ENCODE measurements around the gene KDM5B. TPM values are rescaled to one million over a fixed set of nuclear protein-coding genes. Genes with fewer than 3 reads are reported as not detected.

Gene KDM5B
- total and polyA plus RNA-seq, 2 experiments from 2014 or later, result 175 to 202 TPM

DNA sequence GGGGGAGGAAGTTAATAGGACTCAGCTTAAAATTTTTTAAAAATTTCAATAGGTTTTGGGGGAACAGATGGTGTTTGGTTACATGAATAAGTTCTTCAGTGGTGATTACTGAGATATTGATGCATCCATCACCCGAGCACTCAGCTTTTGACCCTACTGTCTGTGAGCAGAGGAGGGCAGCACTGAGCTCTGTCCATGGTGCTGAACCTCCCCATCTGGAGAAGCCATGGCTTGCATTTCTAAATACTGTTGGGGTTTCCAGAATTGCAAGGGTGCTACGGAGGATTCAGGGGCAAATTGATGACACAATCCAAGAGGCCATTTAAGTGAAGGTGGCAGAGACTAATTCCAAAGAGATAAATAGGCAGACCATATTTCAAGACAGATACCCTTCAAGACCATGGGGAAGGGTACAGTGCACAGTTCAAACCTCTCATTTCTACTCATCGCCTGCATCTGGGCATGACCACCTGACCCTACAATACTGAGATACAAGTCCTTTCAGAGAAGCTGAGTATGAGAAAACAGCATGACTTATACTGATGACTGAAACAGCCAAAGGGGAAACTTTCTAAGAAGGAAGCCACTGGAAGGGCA, 115.2 kb downstream of the KDM5B start:
- Histone ChIP-seq H3K27ac (ENCODE audit: low read depth) (no peak overlapping the region), H3K79me2 (replicated peaks; ENCODE audit: insufficient read depth) (no peaks in the 10 kb centered on the region), H3K36me3 (ENCODE audit: insufficient read depth) (no peaks in the 10 kb centered on the region), H3K4me1 (ENCODE audit: insufficient read depth) (0 out of 2 replicates have a peak, but pooled peaks cover 4% of the 10 kb centered on the region), H3K4me3 (no peak overlapping the region), H3K9me2 (ENCODE audit: insufficient read depth) (no peaks in the 10 kb centered on the region), H2AFZ (no peak overlapping the region), H4K20me1 (replicated peaks; ENCODE audit: insufficient read depth) (peaks cover 26% of the 10 kb centered on the region; the same call in 1 of the 2 replicates), H3K27me3 (ENCODE audit: insufficient read depth) (no peaks in the 10 kb centered on the region), H3K4me2 (no peak overlapping the region), H3F3A (replicated peaks; ENCODE audit: low read depth) (no peaks in the 10 kb centered on the region)
- TF ChIP-seq, protein P1, sequence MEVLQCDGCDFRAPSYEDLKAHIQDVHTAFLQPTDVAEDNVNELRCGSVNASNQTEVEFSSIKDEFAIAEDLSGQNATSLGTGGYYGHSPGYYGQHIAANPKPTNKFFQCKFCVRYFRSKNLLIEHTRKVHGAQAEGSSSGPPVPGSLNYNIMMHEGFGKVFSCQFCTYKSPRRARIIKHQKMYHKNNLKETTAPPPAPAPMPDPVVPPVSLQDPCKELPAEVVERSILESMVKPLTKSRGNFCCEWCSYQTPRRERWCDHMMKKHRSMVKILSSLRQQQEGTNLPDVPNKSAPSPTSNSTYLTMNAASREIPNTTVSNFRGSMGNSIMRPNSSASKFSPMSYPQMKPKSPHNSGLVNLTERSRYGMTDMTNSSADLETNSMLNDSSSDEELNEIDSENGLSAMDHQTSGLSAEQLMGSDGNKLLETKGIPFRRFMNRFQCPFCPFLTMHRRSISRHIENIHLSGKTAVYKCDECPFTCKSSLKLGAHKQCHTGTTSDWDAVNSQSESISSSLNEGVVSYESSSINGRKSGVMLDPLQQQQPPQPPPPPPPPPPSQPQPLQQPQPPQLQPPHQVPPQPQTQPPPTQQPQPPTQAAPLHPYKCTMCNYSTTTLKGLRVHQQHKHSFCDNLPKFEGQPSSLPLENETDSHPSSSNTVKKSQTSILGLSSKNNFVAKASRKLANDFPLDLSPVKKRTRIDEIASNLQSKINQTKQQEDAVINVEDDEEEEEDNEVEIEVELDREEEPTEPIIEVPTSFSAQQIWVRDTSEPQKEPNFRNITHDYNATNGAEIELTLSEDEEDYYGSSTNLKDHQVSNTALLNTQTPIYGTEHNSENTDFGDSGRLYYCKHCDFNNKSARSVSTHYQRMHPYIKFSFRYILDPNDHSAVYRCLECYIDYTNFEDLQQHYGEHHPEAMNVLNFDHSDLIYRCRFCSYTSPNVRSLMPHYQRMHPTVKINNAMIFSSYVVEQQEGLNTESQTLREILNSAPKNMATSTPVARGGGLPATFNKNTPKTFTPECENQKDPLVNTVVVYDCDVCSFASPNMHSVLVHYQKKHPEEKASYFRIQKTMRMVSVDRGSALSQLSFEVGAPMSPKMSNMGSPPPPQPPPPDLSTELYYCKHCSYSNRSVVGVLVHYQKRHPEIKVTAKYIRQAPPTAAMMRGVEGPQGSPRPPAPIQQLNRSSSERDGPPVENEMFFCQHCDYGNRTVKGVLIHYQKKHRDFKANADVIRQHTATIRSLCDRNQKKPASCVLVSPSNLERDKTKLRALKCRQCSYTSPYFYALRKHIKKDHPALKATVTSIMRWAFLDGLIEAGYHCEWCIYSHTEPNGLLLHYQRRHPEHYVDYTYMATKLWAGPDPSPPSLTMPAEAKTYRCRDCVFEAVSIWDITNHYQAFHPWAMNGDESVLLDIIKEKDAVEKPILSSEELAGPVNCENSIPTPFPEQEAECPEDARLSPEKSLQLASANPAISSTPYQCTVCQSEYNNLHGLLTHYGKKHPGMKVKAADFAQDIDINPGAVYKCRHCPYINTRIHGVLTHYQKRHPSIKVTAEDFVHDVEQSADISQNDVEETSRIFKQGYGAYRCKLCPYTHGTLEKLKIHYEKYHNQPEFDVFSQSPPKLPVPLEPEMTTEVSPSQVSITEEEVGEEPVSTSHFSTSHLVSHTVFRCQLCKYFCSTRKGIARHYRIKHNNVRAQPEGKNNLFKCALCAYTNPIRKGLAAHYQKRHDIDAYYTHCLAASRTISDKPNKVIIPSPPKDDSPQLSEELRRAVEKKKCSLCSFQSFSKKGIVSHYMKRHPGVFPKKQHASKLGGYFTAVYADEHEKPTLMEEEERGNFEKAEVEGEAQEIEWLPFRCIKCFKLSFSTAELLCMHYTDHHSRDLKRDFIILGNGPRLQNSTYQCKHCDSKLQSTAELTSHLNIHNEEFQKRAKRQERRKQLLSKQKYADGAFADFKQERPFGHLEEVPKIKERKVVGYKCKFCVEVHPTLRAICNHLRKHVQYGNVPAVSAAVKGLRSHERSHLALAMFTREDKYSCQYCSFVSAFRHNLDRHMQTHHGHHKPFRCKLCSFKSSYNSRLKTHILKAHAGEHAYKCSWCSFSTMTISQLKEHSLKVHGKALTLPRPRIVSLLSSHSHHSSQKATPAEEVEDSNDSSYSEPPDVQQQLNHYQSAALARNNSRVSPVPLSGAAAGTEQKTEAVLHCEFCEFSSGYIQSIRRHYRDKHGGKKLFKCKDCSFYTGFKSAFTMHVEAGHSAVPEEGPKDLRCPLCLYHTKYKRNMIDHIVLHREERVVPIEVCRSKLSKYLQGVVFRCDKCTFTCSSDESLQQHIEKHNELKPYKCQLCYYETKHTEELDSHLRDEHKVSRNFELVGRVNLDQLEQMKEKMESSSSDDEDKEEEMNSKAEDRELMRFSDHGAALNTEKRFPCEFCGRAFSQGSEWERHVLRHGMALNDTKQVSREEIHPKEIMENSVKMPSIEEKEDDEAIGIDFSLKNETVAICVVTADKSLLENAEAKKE (CRISPR knock-in tag; IDR thresholded peaks at IDR 0.05), result no peak
- TF ChIP-seq, protein P2, sequence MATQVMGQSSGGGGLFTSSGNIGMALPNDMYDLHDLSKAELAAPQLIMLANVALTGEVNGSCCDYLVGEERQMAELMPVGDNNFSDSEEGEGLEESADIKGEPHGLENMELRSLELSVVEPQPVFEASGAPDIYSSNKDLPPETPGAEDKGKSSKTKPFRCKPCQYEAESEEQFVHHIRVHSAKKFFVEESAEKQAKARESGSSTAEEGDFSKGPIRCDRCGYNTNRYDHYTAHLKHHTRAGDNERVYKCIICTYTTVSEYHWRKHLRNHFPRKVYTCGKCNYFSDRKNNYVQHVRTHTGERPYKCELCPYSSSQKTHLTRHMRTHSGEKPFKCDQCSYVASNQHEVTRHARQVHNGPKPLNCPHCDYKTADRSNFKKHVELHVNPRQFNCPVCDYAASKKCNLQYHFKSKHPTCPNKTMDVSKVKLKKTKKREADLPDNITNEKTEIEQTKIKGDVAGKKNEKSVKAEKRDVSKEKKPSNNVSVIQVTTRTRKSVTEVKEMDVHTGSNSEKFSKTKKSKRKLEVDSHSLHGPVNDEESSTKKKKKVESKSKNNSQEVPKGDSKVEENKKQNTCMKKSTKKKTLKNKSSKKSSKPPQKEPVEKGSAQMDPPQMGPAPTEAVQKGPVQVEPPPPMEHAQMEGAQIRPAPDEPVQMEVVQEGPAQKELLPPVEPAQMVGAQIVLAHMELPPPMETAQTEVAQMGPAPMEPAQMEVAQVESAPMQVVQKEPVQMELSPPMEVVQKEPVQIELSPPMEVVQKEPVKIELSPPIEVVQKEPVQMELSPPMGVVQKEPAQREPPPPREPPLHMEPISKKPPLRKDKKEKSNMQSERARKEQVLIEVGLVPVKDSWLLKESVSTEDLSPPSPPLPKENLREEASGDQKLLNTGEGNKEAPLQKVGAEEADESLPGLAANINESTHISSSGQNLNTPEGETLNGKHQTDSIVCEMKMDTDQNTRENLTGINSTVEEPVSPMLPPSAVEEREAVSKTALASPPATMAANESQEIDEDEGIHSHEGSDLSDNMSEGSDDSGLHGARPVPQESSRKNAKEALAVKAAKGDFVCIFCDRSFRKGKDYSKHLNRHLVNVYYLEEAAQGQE (IDR thresholded peaks at IDR 0.05; ENCODE audit: unreplicated experiment), result peak; percentile 97
- TF ChIP-seq ZNF114 (CRISPR knock-in tag; IDR thresholded peaks at IDR 0.05) (no peak), JUNB (IDR thresholded peaks at IDR 0.05; ENCODE audit: unreplicated experiment) (no peak), STAT1 (IDR thresholded peaks at IDR 0.05; ENCODE audit: unreplicated experiment) (no peak), EZH2phosphoT487 (IDR thresholded peaks at IDR 0.05; ENCODE audit: unreplicated experiment) (no peak)
- TF ChIP-seq, protein P3, sequence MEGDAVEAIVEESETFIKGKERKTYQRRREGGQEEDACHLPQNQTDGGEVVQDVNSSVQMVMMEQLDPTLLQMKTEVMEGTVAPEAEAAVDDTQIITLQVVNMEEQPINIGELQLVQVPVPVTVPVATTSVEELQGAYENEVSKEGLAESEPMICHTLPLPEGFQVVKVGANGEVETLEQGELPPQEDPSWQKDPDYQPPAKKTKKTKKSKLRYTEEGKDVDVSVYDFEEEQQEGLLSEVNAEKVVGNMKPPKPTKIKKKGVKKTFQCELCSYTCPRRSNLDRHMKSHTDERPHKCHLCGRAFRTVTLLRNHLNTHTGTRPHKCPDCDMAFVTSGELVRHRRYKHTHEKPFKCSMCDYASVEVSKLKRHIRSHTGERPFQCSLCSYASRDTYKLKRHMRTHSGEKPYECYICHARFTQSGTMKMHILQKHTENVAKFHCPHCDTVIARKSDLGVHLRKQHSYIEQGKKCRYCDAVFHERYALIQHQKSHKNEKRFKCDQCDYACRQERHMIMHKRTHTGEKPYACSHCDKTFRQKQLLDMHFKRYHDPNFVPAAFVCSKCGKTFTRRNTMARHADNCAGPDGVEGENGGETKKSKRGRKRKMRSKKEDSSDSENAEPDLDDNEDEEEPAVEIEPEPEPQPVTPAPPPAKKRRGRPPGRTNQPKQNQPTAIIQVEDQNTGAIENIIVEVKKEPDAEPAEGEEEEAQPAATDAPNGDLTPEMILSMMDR (conservative IDR thresholded peaks at IDR 0.05; ENCODE audit: low read depth in 2 of 2), result peak; percentile 33 to 45; a peak in 3 of 4 replicates
- Mint-ChIP-seq H3K4me1 (peaks cover 2% of the 10 kb centered on the region; the same call in 2 of the 3 replicates), H3K27ac (no peak overlapping the region), H3K9me3 (no peaks in the 10 kb centered on the region), H3K27me3 (ENCODE audit: insufficient read depth, low read depth, poor library complexity) (peaks cover 4% of the 10 kb centered on the region), H3K4me3 (no peak overlapping the region), H3K36me3 (ENCODE audit: low read depth) (no peaks in the 10 kb centered on the region; the same call in 2 of the 3 replicates)
- peak; percentile 90 for ATAC-seq
- peak; percentile 91 for DNase-seq (ENCODE audit: low spot score)
